T-helper 22 cell (primary cell): ENCODE data around the gene SNX30.

Source experiments
- DNase-seq: peaks from one replicate; pipeline ENCODE4 v3.0.0-alpha.2; 2020; ENCODE audit warnings: low read depth

Gene SNX30

GRCh38 chr9:112783551-112783954, 33.0 kb downstream of the SNX30 start:
- no peak for DNase-seq

GRCh38 chr9:112784020-112784785, 33.6 kb downstream of the SNX30 start:
- no peak for DNase-seq

GRCh38 chr9:112785986-112786385, 35.4 kb downstream of the SNX30 start:
- DNase-seq = no peak

GRCh38 chr9:112786829-112787520, 36.4 kb downstream of the SNX30 start:
- no peak for DNase-seq

GRCh38 chr9:112787978-112788377, 37.4 kb downstream of the SNX30 start:
- DNase-seq = no peak

GRCh38 chr9:112789473-112789872, 38.9 kb downstream of the SNX30 start:
- no peak for DNase-seq

GRCh38 chr9:112789891-112790774, 39.6 kb downstream of the SNX30 start:
- DNase-seq = no peak

GRCh38 chr9:112792670-112793069, 42.1 kb downstream of the SNX30 start:
- DNase-seq = no peak

GRCh38 chr9:112793213-112793810, 42.8 kb downstream of the SNX30 start:
- peak; percentile 46 for DNase-seq

- no peak for DNase-seq
Observed at GRCh38 chr9:112794731-112795130, 44.2 kb downstream of the SNX30 start.

GRCh38 chr9:112795921-112796320, 45.4 kb downstream of the SNX30 start:
- DNase-seq = no peak

- no peak for DNase-seq
Observed at GRCh38 chr9:112796485-112796884, 45.9 kb downstream of the SNX30 start.

GRCh38 chr9:112809351-112809848, 58.8 kb downstream of the SNX30 start:
- DNase-seq = no peak

- DNase-seq = no peak
Observed at GRCh38 chr9:112809906-112810305, 59.3 kb downstream of the SNX30 start.

GRCh38 chr9:112810696-112811490, 60.3 kb downstream of the SNX30 start:
- no peak for DNase-seq

GRCh38 chr9:112811518-112811917, 61.0 kb downstream of the SNX30 start:
- DNase-seq = no peak

GRCh38 chr9:112815868-112816267, 65.3 kb downstream of the SNX30 start:
- DNase-seq = no peak

GRCh38 chr9:112817860-112818203, 67.3 kb downstream of the SNX30 start:
- DNase-seq = no peak

- DNase-seq = no peak
Observed at GRCh38 chr9:112819635-112820496, 69.3 kb downstream of the SNX30 start.

- DNase-seq = no peak
Observed at GRCh38 chr9:112820881-112821280, 70.3 kb downstream of the SNX30 start.
